NOMO-1 (cell line): ENCODE measurements around the gene TMC4.
"Not testable (repeated sequence)": the region's sequence is repeated elsewhere in the genome, so short reads cannot be mapped to it uniquely, and the experiment has no call there.

ENCODE experiments used
- DNase-seq, 2 experiments: peaks; one replicate each; lab custom pipeline; 2025; ENCODE audit not compliant: unreplicated experiment in 2 of 2; lab: John Stamatoyannopoulos, UW

TMC4 gene

DNA sequence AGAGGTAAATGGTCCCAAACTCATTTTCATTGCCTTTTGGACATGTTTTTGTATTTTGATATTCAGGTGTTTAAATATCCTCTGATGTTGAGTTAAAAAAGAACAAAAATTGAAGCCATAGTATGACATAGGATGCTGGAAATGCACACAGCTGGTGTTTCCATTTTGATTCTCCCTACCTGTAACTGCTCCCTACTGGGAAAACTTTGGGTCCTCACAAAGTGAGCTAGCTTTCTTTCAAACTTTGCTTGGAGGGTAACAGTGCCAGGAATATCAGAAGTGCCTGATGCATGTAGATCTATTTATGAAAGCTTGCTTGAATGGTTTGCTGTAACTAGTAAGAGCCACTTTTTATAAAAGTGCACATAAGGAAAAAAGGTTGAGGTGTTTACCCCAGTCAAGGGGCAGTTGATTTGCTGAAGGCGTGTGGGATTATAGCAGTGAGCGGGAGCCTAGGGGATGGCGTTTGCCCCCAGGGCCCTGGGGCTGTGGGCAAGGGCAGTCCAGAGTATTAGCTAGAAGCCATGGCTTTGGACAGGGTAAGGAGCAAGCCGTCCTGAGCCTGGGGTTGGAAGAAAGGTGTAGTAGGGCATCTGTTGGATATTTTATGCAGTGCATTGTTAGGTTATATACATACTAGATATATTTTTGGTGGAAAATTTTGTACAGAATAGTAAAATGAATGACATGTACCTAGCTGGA lies 32.0 kb upstream of the TMC4 start:
- no peak for DNase-seq

DNA sequence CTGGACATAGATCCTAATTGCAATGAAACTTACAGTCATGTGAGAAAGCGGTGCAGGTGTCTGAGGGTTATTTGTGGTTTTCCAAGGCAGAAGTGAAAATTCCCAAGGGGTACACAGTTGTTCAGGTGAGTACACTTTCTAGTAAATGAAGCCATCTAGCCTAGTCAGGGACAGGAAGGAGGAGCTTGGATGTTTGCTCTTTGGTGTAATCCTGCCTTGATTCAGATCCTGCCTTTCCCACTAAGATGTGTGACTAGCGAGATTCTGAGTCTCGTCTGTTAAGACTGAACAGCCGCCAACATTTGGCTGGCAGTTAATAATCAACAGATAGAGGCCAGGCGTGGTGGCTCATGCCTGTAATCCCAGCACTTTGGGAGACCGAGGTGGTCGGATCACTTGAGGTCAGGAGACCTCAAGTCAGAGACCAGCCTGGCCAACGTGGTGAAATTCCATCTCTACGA lies 30.2 kb upstream of the TMC4 start:
- DNase-seq: no peak

DNA sequence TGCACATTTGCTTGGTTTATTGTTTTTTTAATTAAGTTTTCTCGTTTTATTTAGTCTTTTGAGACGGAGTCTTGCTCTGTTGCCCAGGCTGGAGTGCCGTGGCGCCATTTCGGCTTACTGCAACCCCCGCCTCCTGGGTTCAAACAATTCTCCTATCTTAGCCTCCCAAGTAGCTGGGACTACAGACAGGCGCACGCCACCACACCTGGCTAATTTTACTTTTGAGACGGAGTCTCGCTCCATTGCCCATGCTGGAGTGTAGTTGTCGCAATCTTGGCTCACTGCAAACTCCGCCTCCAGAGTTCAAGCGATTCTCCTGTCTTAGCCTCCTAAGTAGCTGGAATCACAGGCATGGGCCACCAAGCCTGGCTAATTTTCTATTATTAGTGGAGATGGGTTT lies 29.0 kb upstream of the TMC4 start:
- peak in 1 of 2 experiments; percentile 17 for DNase-seq

DNA sequence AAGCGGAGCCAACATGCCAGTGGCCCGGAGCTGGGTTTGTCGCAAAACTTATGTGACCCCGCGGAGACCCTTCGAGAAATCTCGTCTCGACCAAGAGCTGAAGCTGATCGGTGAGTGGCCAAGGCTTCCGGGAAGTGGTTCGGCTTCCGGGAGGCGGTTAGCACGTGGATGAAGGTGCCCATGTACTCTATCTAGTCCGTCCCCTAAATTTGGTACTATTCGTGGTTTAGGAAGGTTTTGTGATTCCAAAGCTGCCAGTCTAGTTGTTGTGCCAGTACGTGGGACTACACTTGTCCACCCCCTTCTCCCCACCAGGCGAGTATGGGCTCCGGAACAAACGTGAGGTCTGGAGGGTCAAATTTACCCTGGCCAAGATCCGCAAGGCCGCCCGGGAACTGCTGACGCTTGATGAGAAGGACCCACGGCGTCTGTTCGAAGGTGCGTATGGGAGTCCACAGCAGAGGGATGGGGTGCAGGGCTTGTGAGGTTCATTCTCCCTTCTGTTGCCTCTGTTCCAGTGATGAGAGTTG lies 28.3 kb upstream of the TMC4 start:
- no peak for DNase-seq

DNA sequence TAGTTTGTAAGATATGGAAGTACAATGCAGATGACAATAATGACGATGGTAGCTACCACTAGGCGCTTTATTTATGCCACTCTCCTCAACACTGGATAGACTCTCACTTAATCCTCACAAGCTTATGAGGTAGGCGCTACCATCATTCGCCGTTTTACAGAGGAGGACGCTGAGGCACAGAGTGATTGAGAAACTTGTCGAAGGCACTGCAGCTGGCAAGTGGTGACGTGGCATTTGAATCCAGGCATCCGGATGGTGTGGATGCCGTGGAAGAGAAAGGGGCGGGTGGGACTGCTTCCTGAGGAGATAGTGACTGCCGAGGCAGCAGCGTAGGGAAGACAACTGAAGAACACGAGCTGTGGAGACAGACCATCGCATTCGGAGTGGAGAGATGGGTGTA lies 26.4 kb upstream of the TMC4 start:
- DNase-seq: no peak

DNA sequence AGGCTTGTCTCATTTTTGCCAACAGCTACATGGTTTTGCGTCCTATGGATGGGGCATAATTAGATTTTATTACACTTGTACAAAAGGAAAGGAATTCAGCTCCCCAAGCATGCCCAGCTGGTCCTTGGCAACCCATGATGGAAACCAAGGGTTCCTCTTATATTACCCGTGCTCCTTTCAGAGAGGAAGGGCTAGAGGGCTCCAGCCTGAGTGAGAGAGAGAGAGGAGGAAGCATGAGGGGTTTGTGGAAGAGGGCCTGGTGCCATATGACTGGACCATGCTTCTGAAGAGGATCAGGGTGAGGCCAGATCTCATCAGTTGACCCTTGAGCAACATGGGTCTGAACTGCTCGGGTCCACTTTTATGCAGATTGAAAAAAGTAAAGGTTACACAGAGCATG lies 24.2 kb upstream of the TMC4 start:
- no peak for DNase-seq

DNA sequence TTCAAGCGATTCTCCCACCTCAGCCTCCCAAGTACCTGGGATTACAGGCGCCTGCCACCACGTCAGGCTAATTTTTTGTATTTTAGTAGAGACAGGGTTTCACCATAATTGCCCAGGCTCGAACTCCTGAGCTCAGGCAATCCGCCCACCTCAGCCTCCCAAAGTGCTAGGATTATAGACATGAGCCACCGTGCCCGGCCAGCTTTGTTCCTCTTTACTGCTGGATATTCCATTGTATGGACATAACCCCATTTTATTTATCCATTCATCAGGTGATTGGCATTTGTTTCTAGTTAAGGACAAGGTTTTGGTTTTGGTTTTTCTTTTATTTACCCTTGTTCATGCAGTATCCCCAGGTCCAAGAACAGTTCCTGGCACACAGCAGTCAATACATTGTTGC lies 23.6 kb upstream of the TMC4 start:
- no peak for DNase-seq

DNA sequence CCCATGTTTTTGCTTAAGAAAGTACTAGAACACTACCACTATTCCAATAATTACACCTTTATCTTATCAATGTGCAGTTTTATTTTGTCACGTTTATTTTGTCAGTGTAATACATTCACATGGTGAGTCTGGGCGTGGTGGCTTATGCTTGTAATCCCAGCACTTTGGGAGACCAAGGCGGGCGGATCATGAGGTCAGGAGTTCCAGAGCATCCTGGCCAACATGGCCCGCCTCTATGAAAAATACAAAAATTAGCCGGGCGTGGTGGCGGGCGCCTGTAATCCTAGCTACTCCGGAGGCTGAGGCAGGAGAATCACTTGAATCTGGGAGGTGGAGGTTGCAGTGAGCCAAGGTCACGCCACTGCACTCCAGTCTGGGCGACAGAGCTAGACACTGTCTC lies 21.5 kb upstream of the TMC4 start:
- not testable (repeated sequence) for DNase-seq

DNA sequence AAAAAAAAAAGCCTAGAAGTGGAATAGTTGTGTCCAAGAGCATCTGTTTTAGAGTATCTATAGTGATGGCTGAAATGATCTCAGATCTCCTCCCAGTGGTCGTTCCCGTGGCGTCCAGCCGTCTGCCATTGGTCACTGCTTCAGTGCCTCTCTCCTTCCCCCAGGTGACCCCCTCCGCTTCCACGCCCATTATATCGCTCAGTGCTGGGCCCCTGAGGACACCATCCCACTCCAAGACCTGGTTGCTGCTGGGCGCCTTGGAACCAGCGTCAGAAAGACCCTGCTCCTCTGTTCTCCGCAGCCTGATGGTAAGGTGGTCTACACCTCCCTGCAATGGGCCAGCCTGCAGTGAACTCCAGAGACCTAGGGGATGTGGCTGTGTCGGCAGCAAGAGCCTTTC lies 20.1 kb upstream of the TMC4 start:
- no peak for DNase-seq

DNA sequence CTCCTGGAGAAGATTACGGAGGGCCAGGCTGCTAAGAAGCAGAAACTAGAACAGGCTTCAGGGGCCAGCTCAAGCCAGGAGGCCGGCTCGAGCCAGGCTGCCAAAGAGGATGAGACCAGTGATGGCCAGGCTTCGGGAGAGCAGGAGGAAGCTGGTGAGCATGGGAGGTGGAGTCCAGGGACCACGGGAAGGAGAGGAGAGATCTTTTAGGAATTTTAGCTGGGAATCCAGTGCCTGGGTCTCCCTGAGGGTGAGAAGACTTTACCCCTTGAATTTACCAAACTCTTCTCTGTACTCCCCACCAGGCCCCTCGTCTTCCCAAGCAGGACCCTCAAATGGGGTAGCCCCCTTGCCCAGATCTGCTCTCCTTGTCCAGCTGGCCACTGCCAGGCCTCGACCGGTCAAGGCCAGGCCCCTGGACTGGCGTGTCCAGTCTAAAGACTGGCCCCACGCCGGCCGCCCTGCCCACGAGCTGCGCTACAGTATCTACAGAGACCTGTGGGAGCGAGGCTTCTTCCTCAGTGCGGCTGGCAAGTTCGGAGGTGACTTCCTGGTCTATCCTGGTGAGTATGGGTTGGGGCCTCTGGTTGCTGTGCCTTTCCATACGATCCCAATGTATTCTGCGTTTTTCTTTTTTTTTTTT lies 19.0 kb upstream of the TMC4 start:
- DNase-seq: no peak

DNA sequence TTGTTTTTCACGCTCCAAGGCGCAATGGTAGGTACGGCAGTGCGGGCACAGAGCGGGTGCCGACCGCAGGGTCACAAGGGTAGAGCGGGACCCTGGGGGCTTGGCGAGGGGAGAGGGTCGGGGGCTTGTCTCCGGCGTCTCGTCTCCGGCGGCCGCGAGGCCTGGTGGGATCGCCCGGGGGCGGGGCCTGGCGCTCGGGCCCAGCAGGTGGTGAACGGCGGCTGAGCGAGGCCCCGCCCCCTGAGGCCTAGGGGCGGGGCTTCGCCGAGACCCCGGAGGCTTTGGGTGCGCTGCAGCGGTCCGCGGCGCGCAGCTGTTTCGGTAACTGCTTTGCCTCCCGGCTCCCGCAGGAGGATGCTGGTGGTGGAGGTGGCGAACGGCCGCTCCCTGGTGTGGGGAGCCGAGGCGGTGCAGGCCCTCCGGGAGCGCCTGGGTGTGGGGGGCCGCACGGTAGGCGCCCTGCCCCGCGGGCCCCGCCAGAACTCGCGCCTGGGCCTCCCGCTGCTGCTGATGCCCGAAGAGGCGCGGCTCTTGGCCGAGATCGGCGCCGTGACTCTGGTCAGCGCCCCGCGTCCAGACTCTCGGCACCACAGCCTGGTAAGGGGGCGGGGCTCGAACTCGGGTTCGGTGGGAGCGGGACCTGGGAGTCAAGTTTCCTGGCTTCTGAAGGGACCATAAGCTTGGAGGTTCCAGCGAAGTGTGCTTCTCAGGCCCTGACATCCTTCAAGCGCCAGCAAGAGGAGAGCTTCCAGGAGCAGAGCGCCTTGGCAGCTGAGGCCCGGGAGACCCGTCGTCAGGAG lies 18.3 kb upstream of the TMC4 start, which contains the start of gene TSEN34:
Gene TSEN34, plus strand, starts transcription at position 298 of the 800 bp plus-strand sequence. Its CDS starts 57 bp downstream, at position 355.
- peak; percentile 86 to 88 for DNase-seq

DNA sequence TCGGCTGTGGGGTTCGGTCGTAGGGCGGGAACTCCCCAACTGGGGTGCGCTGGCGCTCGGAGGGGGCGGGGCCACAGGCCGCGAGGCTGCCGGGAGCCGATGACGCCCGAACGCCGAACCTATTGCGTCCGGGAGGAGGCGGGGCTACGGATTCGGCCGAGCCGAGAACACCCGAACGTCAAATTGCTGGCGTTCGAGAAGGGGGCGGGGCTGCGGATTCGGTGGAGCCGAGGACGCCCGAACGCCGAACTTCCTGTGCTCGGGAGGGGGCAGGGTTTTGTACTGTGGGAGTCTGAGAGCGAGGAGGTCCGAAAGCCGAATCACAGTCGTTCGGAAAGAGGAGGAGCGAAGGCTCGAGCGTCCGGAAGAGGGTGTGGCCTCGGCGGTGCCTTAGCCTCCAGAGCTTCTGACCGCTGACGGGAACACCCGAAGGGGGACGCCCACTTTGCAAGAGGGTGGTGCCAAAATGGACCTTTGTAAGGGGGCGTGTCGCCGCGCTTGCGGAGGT lies 17.6 kb upstream of the TMC4 start:
- peak; percentile 99 to 100 for DNase-seq

DNA sequence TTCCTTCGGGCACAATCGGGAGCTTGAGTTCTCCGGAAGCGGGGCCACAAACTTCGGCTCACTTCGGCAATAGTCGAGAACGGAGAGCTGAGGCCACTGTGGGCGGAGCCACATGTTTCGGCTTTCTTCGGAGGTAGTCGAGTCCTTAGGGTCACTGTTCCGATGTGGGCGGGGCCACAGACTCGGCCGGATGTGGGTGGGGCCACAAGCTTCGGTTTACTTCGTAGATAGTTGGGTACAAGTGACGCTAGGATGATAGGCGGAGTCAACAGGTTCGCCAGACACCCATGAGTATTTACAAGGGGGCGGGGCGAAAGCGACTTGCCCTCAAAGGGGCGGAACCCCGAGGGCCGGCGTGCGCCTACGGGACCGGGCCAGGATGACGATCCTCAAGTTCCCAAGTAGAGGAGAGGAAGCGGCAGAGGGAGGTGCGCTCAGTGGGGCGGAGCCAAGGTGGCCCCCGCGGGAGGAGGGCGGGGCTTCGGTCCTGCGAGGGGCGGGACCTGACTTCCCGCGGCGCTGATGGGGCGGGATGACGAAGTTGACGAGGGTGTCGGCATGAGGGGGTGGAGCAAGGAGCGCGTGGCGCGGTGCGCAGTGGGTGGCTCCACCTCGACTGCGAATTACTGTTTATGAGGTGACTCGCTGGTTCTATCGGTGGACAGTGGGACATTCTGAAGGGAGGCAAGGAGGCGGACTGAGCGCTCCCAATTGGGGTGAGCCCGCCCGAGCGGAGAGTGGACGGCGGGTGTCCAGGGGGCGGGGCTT lies 17.0 kb upstream of the TMC4 start:
- DNase-seq: peak; percentile 100

DNA sequence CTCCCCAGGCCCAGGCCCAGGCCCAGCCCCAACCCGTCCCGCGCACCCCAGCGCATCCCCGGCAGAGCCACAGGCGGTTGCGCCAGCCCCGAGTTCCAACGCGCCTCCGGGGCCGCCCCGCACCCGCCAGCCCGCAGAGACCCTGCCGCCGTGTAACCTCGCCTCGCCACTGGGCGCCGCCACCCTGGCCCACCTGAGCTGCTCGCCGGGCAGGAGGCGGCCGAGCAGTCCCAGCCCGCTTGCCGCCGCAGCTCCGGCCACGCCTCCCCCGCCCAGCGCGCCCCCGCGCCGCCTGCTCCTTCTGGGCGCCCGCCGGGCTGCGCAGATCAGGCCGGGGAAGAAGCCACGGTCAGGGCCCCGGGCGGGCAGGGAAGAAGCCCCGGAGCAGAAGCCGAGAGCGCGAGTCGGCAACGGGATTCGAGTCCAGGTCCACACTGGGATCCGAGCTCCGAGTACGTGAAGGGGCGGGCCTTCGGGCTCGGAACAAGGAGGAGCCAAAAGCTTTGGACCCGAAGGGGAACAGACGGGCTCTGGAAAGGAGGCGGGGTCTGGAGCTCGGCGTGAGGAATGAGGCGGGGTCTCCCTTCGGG lies 16.3 kb upstream of the TMC4 start, which contains the start of gene MBOAT7:
Gene MBOAT7, minus strand, starts transcription at position 436 of the 590 bp plus-strand sequence. CDS start 1,072 bp downstream, outside the sequence.
- DNase-seq: no peak

DNA sequence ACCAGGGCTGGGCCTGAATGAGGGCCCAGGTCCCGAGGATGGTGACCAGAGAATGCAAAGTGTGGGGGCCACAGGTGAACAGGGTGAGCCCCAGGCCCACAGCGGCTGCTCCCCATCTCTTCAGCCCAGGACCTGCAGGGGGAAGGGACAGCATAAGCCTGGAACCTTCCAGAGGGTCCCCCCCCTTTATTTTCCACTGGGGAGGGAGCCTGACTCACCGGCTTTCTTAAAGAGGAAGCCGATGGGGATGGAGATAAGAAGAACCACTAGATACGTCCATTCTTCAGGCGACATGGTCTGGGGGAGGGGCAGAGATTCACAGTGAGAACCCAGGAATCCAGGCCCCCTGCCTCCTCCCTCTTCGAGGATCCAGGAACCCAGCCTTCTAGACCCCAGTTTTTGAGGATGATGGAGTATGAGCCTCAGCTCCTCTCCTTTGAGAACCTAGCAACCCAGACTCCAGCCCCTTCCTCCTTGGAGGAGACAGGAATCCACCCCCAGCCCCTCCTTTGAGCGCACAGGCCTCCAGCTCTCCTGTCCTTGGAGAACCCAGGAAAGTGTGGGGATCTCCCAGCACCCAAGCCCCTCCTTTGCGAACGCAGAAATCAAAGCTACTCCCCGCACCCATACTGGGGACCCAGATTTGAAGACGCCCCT lies 15.4 kb upstream of the TMC4 start:
- DNase-seq: peak; percentile 65 to 67

DNA sequence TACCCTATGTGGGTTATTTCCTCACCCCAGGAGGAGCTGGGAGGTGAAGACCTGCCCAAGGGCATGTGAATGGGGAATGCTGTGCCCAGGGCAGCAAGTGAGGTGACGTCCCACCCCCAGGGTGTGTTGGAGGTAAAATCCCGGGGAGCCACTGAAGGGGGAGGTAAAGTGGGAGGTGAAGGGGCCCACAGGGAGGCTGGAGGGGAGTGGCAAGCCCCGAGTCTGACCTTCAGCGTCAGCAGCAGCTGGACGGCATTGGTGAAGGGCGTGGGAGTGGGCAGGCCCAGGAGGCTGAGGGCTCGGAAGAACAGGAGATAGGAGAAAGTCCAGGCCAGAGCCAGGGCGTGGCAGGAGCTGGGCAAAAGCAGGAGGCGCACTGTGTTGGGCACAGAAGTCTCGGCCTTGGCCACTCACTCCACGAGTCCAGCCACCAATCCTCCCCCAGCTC lies 14.0 kb upstream of the TMC4 start:
- no peak for DNase-seq

DNA sequence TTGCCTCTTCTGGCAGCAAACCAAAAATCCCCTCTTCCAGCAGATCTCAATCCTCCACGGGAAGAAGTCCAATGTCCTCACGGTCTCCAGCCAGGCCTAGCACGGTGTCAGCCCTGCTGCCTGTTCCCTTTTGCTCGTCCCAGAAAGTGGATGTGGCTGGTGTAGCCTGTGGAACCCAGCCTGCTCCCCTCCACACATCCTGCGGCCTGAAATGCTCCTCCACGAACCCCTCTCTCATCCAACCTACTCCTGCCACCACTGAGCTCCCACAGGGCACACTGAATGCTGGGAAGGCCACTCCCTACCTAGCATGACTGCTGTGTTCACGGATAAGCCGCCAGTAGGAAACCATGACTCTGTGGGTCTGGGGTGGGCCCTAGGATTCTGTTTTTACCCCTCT lies 13.4 kb upstream of the TMC4 start:
- DNase-seq: no peak

DNA sequence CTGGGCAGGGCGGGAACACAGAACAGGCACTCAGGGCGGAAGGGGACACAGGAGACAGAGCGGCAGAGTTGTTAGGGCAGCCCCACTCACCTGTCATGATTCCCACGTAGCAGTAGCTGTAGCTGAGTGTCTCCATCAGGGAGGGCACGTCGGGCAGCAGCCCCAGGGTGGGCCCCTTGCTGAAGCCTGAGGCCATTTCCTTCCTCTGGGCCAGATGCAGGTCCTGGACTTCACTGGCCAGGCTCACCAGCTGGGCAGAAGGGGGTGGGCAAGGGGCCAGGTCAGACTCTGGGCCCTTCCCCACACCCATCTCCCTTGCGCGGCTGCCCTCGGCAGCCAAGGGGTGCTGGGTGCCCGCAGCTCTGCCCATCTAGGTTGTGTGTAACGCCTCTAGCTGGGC lies 10.5 kb upstream of the TMC4 start:
- no peak for DNase-seq

DNA sequence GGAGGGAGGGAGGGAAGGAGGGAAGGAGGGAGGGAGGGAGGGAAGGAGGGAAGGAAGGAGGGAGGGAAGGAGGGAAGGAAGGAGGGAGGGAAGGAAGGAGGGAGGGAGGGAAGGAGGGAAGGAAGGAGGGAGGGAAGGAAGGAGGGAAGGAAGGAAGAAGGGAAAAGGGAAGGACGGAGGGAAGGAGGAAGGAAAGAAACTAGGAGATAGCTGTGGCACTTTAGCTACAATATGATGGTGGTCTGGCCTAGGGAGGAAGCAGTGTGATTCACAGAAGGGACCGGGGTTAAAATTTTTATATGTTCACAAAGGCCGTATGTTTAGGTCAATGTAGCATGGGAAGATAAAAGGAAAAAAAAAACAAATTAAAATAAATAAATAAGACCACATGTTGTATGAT lies 8.9 kb upstream of the TMC4 start:
- not testable (repeated sequence) for DNase-seq
